Neuron (in vitro differentiated cells): Measurements from ENCODE around the gene RBAK.
A peak's percentile ranks its signal among the peaks of the same experiment; 100 is the strongest.
"Not testable (repeated sequence)": the region's sequence is repeated elsewhere in the genome, so short reads cannot be mapped to it uniquely, and the experiment has no call there.

Experiments
- H2AFZ ChIP-seq: one replicate; pipeline ENCODE4 v1.6.1; 2013; ENCODE audit warnings: low read depth, mild to moderate bottlenecking, inconsistent platforms, low read length, moderate library complexity
- H3K27me3 ChIP-seq: one replicate; pipeline ENCODE4 v1.6.1; 2013; ENCODE audit warnings: low read length; ENCODE audit not compliant: insufficient read depth
- H3K36me3 ChIP-seq: one replicate; pipeline ENCODE4 v1.6.1; 2013; ENCODE audit warnings: low read length; ENCODE audit not compliant: insufficient read depth
- H3K4me1 ChIP-seq: one replicate; pipeline ENCODE4 v1.6.1; 2013; ENCODE audit warnings: low read length; ENCODE audit not compliant: insufficient read depth
- H3K4me3 ChIP-seq: 2 replicates; pipeline ENCODE4 v1.5.1; 2013; ENCODE audit warnings: mild to moderate bottlenecking, low read length, moderate library complexity
- H3K9me3 ChIP-seq: one replicate; pipeline ENCODE4 v1.6.1; 2013; ENCODE audit warnings: low read length

Gene RBAK

DNA sequence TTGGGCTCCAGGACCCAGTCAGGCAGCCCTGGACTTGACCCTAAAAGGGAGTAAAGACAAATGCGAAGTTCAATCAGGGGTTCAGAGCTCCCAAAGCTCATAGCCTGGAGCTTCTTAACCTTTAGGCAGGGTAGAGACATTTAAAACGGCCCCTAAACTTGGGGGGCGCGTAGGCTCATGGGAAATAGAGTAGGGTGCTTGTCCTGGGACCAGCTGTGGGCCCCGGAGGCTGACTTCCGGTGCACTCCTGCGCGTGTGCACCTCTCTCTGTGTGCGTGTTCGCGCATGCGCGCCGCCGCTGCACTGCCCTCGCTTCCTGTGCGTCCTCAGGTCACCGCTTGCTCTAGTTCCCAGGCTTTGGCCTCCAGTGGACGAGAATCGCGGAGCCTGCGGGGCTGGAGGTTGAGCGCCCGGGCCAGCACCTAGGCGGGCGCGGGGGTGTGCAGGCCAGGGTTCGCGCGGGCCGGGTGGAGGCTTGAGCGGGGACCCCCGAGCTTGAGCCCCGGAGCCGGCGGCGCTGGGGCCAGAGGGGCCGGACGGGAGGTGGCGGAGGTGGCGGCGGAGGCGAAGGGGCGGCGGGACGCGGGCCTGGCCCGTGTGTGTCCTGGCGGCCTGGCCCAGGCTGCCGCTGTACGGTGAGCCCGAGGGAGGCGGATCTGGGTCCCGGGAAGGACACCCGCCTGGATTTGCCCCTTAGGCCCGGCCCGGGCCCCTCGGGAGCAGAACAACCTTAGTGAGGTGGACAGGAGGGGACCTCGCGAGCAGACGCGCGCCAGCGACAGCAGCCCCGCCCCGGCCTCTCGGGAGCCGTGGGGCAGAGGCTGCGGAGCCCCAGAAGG, at the start of gene RBAK:
RBAK (plus strand) TSS at position 303 of the 839 bp plus-strand sequence. CDS start 2,217 bp downstream, outside the sequence.
- Histone ChIP-seq H3K4me1 (peaks cover 2% of the 10 kb centered on the region), H3K27me3 (no peaks in the 10 kb centered on the region), H3K9me3 (peaks cover 5% of the 10 kb centered on the region), H3K36me3 (peaks cover 24% of the 10 kb centered on the region), H3K4me3 (peak within 1 kb of the TSS; percentile 84), H2AFZ (peak within 1 kb of the TSS; percentile 47)

DNA sequence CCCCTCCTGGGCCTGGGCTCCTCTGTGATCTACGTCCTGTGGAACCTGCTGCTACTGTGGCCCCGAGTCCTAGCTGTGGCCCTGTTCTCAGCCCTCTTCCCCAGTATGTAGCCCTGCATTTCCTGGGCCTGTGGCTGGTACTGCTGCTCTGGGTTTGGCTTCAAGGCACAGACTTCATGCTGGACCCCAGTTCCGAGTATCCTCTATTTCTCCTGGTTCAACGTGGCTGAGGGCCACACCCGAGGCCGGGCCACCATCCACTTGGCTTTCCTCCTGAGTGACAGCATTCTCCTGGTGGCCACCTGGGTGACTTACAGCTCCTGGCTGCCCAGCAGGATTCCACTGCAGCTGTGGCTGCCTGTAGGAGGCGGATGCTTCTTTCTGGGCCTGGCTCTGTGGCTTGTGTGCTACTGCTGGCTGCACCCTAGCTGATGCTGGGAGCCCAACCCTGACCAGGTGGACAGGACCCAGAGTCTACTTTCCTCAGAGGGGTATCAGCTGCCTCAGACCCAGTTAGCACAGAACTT, 48.9 kb upstream of the RBAK start:
- no peaks in the 10 kb centered on the region for H3K4me1 ChIP-seq
- H3K27me3 ChIP-seq: no peaks in the 10 kb centered on the region
- H3K36me3 ChIP-seq: peaks cover 57% of the 10 kb centered on the region
- H3K4me3 ChIP-seq: no peak overlapping the region
- H2AFZ ChIP-seq: no peak overlapping the region
- no peaks in the 10 kb centered on the region for H3K9me3 ChIP-seq

DNA sequence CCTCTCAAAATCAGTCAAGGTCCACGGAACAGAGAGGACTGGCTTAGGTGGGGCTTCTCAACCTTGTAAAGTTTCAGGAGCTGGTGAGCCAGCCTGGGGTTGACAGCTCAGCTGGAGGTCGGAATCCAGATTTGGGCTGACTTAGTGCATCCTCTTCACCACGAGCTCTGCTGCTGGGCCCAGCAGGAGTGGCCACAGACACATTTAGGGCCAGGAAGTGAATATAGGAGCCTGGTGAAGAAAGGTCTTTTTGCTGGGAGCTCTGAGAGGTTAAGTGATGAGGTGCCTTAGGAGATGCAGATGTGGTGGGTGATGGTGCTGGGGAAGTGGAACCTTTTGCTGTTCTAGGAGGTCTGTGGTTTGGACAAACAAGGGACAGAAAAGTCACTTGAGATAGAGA, 47.4 kb upstream of the RBAK start:
- Histone ChIP-seq H3K36me3 (peaks cover 44% of the 10 kb centered on the region), H2AFZ (no peak overlapping the region), H3K27me3 (no peaks in the 10 kb centered on the region), H3K9me3 (no peaks in the 10 kb centered on the region), H3K4me3 (no peak overlapping the region), H3K4me1 (no peaks in the 10 kb centered on the region)

DNA sequence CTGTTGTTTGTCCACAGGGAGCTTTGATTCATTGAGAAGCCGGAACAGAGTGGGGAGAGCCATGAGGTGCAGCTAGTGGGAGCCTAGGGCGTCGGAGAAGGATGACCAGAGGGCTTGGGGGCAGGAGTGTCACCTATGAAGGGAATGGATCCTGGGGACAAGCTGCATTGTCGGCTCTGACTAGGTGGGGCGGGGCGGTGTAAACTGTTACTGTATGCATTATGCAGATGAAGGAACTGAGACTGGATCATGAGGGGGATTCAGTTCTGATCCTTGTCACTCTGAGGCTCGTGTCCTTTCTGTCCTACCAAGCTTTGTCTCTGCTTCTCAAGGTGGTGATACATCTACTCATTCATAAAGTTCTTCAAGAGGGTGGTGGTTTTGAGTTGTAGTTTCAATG, 46.8 kb upstream of the RBAK start:
- Histone ChIP-seq H3K4me1 (no peaks in the 10 kb centered on the region), H3K9me3 (no peaks in the 10 kb centered on the region), H2AFZ (no peak overlapping the region), H3K4me3 (no peak overlapping the region), H3K36me3 (peaks cover 40% of the 10 kb centered on the region), H3K27me3 (no peaks in the 10 kb centered on the region)

DNA sequence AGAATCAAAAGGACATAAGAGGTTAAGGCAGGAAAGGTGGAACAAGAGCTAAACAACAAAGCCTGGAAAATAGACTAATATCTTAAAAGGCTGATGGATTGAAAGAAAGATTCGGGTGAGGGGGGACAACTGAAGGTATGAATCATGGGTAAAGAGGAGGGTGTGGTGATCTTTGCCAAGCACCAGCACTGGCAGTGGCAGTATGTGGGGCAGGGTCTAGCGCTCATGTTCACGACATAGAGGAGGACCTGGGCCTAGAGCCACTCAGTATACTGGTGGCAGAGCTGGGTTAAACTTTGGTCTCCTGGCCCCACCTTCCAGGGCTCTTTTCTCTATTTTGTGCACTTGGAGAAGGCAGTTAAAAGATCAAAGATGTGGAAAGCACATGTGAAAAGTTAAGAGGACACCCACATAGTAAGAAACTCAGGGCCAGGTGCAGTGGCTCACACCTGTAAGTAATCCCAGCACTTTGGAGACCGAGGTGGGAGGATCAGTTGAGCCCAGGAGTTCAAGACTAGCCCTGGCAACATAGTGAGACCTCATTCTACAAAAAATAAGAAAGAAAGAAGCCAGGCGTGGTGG, 46.2 kb upstream of the RBAK start:
- peaks cover 38% of the 10 kb centered on the region for H3K36me3 ChIP-seq
- no peak overlapping the region for H3K4me3 ChIP-seq
- no peaks in the 10 kb centered on the region for H3K27me3 ChIP-seq
- no peaks in the 10 kb centered on the region for H3K4me1 ChIP-seq
- no peak overlapping the region for H2AFZ ChIP-seq
- H3K9me3 ChIP-seq: no peaks in the 10 kb centered on the region

DNA sequence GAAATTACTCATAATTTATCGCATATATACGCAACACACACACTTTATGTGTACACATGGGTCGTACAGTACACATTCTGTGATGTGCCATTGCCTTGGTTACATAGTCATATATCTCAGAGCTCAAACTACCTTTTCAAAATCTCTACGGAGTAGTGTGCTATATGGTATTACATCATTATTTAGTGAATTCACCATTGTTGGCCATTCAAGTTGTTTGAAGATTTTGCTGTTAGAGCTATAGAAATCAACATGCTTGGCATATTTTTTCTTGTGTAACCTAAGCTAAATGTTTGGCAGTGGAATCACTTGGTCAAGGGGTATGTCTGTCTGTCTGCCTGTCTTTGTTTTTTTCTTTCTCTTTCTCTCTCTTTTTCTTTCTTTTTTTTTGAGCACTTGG, 44.7 kb upstream of the RBAK start:
- Histone ChIP-seq H3K27me3 (no peaks in the 10 kb centered on the region), H2AFZ (no peak overlapping the region), H3K4me3 (no peak overlapping the region), H3K4me1 (no peaks in the 10 kb centered on the region), H3K36me3 (peaks cover 30% of the 10 kb centered on the region), H3K9me3 (no peaks in the 10 kb centered on the region)

DNA sequence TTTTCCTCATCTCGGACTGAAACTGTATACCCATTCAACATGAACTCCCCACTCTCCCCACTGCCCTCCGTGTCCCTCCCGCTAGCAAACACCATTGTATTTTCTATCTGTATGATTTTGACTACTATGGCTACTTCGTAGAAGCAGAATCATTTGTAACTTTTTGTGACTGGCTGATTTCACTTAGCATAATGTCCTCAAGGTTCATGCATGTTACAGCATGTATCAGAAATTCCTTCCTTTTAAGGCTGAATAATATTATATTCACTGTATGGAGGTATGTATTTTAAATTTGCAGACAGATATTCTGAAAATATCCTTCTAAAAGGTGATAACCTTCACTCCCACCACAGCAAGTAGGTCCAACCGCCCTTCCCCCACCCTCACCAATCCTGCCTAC, 43.7 kb upstream of the RBAK start:
- H3K36me3 ChIP-seq: peaks cover 24% of the 10 kb centered on the region
- H2AFZ ChIP-seq: no peak overlapping the region
- H3K4me3 ChIP-seq: no peak overlapping the region
- H3K9me3 ChIP-seq: no peaks in the 10 kb centered on the region
- no peaks in the 10 kb centered on the region for H3K27me3 ChIP-seq
- H3K4me1 ChIP-seq: no peaks in the 10 kb centered on the region

DNA sequence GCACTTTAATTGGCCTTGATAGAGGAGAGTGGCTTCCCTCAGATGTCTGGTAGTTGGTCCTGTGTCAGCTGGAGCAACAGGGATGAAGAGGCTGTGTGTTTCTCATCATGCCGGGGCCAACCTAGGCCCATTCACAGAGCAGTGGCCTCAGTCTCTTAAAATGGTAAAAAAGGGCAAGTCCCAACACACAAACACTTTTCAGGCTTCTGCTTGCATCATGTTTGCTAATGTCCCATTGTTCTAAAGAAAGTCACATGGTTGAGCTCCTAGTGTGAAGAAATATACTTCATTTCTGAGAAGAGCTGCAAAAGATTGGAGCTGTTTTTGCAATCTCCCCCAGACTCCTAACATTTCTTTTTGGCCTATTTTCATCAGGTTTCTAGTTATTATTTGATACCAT, 40.6 kb upstream of the RBAK start:
- Histone ChIP-seq H3K27me3 (no peaks in the 10 kb centered on the region), H3K4me1 (no peaks in the 10 kb centered on the region), H3K36me3 (peaks cover 8% of the 10 kb centered on the region), H3K9me3 (peaks cover 2% of the 10 kb centered on the region), H2AFZ (no peak overlapping the region), H3K4me3 (no peak overlapping the region)

DNA sequence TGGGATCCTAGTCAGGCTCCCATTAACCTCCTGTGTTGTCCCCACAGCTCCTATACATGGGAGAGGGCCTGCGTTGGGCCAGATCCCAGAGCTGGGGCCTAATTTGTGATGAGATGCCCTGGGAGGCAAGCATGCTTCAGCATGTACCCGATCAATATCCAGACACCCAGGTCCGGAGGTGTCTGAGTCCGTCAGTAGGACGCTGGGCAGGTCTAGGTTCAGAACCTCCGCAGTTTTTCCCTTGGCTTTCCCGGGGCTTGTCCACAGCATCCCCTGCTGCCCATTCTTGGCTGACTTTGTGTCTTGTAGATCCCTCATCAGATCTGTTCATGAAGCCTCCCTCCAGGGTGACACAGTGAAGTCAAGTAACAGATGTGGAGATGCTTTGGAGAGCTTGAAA, 32.7 kb upstream of the RBAK start:
- H3K9me3 ChIP-seq: peaks cover 2% of the 10 kb centered on the region

DNA sequence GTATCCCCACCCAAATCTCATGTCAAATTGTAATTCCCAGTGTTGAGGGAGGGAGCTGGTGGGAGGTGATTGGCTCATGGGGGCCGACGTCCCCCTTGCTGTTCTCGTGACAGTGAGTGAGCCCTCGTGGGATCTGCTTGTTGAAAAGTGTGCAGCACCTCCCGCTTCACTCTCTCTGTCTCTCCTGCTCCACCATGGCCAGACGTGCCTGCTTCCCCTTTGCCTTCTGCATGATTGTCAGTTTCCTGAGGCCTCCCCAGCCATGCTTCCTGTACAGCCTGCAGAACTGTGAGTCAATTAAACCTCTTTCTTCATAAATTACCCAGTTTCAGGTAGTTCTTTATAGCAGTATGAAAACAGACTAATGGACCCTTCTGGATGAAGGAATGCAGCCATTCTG, 29.7 kb upstream of the RBAK start:
- H3K9me3 ChIP-seq, H3K4me1 ChIP-seq, H3K27me3 ChIP-seq, H3K36me3 ChIP-seq, H2AFZ ChIP-seq, H3K4me3 ChIP-seq: not testable (repeated sequence)

More for the DNA sequence above, 32.7 kb upstream of the RBAK start:
- Histone ChIP-seq H3K4me1 (no peaks in the 10 kb centered on the region), H3K27me3 (no peaks in the 10 kb centered on the region), H2AFZ (no peak overlapping the region), H3K36me3 (peaks cover 2% of the 10 kb centered on the region), H3K4me3 (no peak overlapping the region)

DNA sequence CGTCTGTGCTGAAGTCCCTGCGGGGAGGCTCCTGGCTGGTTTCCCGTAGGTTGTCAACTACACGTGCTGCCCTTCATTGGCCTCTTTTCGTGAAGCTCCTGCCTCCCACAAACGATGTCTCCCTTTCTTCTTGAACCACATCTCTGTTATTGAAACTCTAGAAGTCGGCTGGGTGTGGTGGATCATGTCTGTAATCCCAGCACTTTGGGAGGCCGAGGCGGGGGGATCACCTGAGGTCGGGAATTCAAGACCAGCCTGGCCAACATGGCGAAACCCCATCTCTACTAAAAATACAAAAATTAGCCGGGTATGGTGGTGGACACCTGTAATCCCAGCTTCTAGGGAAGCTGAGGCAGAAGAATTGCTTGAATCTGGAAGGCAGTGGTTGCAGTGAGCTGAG, 28.0 kb upstream of the RBAK start:
- H2AFZ ChIP-seq, H3K27me3 ChIP-seq, H3K4me1 ChIP-seq, H3K9me3 ChIP-seq, H3K4me3 ChIP-seq, H3K36me3 ChIP-seq: not testable (repeated sequence)

DNA sequence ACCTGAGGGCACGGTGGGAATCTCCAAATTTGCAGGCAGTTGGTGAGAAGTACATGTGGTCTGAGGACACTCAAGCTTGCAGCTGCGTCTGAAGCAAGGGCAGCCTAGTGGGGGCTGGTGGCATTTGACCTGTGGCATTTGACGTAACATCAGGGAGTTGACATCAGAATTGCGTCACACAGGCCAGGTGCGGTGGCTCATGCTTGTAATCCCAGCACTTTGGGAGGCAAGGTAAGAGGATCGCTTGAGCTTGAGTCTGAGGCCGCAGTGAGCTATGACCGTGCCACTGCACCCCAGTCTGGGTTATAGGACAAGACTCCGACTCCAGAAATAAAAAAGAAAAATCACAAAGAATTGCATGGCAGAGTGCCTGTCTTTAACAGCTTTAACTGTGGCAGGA, 25.6 kb upstream of the RBAK start:
- Histone ChIP-seq H3K27me3 (no peaks in the 10 kb centered on the region), H3K4me1 (no peaks in the 10 kb centered on the region), H3K4me3 (no peak overlapping the region), H3K9me3 (peaks cover 2% of the 10 kb centered on the region), H2AFZ (no peak overlapping the region), H3K36me3 (peaks cover 2% of the 10 kb centered on the region)

DNA sequence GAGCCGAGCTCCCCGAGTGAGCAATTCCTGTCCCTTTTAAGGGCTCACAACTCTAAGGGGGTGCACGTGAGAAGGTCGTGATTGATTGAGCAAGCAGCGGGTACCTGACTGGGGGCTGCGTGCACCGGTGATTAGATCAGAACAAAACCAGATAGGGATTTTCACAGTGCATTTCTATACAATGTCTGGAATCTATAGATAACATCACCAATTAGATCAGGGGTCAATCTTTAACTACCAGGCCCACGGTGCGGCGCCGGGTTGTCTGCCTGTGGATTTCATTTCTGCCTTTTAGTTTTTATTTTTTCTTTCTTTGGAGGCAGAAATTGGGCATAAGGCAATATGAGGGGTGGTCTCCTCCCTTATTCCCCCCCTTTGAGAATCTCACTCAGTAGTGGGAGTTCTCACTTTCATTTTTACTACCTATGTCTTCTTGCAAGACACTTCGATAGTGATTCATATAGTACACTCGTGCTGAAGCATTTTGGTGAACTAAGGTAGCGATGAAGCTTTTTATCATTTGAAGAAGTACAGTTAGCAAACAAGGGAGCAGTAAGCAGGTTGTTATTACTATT, 24.6 kb upstream of the RBAK start:
- H3K27me3 ChIP-seq, H3K9me3 ChIP-seq, H3K4me1 ChIP-seq, H3K4me3 ChIP-seq, H2AFZ ChIP-seq, H3K36me3 ChIP-seq: not testable (repeated sequence)
